ENCODE measurements around the gene LRBA. TPM values are rescaled to one million over a fixed set of nuclear protein-coding genes. Genes with fewer than 3 reads are reported as not detected.
"Not testable (repeated sequence)": the region's sequence is repeated elsewhere in the genome, so short reads cannot be mapped to it uniquely, and the experiment has no call there.

LRBA gene
- total RNA-seq, 4 donors from 2014 or later: 28.0 to 51.5 (median 30.9) TPM

GRCh38 chr4:150964754-150965153 is 50.3 kb downstream of the LRBA start:
- ATAC-seq (ENCODE audit: low FRiP score): no peak

GRCh38 chr4:150963602-150964345 is 51.3 kb downstream of the LRBA start:
- not testable (repeated sequence) for DNase-seq (ENCODE audit: low spot score); ATAC-seq (ENCODE audit: low FRiP score)

More at GRCh38 chr4:150964754-150965153, 50.3 kb downstream of the LRBA start:
- DNase-seq (ENCODE audit: low spot score): no peak
- TF ChIP-seq, protein P1, sequence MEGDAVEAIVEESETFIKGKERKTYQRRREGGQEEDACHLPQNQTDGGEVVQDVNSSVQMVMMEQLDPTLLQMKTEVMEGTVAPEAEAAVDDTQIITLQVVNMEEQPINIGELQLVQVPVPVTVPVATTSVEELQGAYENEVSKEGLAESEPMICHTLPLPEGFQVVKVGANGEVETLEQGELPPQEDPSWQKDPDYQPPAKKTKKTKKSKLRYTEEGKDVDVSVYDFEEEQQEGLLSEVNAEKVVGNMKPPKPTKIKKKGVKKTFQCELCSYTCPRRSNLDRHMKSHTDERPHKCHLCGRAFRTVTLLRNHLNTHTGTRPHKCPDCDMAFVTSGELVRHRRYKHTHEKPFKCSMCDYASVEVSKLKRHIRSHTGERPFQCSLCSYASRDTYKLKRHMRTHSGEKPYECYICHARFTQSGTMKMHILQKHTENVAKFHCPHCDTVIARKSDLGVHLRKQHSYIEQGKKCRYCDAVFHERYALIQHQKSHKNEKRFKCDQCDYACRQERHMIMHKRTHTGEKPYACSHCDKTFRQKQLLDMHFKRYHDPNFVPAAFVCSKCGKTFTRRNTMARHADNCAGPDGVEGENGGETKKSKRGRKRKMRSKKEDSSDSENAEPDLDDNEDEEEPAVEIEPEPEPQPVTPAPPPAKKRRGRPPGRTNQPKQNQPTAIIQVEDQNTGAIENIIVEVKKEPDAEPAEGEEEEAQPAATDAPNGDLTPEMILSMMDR (IDR thresholded peaks at IDR 0.05): no peak

- ATAC-seq (ENCODE audit: low FRiP score): no peak
- no peak for DNase-seq (ENCODE audit: low spot score)
- TF ChIP-seq, protein P1 (IDR thresholded peaks at IDR 0.05): no peak
Observed at GRCh38 chr4:150962245-150962644, 52.8 kb downstream of the LRBA start.

DNA sequence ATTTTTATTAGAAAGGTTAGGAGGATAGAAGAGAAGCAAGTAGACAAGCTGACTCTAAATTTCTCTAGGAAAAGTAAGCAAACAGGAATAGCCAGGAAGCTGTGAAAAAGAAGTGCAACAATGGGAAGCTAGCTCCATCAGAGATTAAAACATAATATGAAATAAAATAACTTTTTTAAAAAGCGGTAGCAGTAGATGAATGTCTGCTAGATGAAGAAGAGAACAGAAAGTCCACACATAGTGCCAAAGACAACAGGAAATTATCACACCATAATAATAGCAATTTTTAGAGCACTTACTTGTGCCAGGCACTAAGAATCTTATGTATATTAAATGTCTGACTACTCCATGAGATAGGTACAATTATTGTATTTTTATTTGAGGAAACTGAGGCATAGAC is 53.5 kb downstream of the LRBA start:
- no peak for ATAC-seq (ENCODE audit: low FRiP score)
- DNase-seq (ENCODE audit: low spot score): no peak
- TF ChIP-seq, protein P1 (IDR thresholded peaks at IDR 0.05): no peak

DNA sequence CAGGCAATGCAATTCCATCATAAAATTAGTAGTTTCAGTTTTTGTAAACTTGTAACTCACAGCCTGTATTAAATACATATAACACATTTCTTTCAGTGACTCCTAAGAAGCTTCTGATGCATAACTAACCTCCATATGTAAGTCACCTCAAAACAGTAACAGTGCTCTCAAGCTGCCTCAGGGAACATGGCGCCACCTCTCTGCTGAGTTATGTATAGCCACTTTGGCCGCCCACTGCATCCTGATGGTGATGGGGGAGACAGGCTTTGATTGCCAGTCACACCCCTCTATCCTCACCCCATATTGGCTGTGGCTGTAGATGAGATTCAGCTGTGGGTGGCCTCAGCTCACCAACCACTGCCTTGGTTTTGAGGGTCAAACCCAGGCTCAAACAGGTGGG is 54.3 kb downstream of the LRBA start:
- no peak for DNase-seq (ENCODE audit: low spot score)
- no peak for ATAC-seq (ENCODE audit: low FRiP score)
- TF ChIP-seq, protein P1 (IDR thresholded peaks at IDR 0.05): no peak

GRCh38 chr4:150960079-150960478 is 55.0 kb downstream of the LRBA start:
- DNase-seq (ENCODE audit: low spot score): no peak
- ATAC-seq (ENCODE audit: low FRiP score): no peak
- TF ChIP-seq, protein P1 (IDR thresholded peaks at IDR 0.05): no peak

DNA sequence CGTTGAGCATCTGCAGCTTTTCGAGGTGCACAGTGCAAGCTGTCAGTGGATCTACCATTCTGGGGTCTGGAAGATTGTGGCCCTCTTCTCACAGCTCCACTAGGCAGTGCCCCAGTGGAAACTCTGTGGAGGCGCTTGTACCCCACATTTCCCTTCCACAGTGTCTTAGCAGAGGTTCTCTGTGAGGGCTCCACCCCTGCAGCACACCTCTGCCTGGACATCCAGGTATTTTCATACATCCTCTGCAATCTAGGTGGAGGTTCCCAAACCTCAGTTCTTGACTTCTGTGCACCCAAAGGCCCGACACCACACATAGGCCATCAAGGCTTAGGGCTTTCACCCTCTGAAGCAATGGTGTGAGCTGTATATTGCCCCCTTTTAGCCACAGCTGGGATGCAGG is 57.1 kb downstream of the LRBA start:
- not testable (repeated sequence) for DNase-seq (ENCODE audit: low spot score); ATAC-seq (ENCODE audit: low FRiP score)

- ATAC-seq (ENCODE audit: low FRiP score): not testable (repeated sequence)
Observed at GRCh38 chr4:150957095-150957494, 58.0 kb downstream of the LRBA start.

GRCh38 chr4:150953916-150954315 is 61.2 kb downstream of the LRBA start:
- DNase-seq (ENCODE audit: low spot score); ATAC-seq (ENCODE audit: low FRiP score): not testable (repeated sequence)

More at GRCh38 chr4:150957095-150957494, 58.0 kb downstream of the LRBA start:
- DNase-seq (ENCODE audit: low spot score): not testable (repeated sequence)
